GM19397 (cell line): Measurements from ENCODE around the gene HNRNPCL2.
"Not testable (repeated sequence)": the region's sequence is repeated elsewhere in the genome, so short reads cannot be mapped to it uniquely, and the experiment has no call there.

ENCODE experiments used
- ATAC-seq: cut with Tn5 transposase; IDR thresholded peaks from one replicate; pipeline ENCODE4 v1.9.1; 2021; ENCODE audit warnings: mild to moderate bottlenecking, moderate library complexity; ENCODE audit not compliant: unreplicated experiment

Gene HNRNPCL2

GRCh38 chr1:13116754-13117153 is at the start of gene HNRNPCL2:
HNRNPCL2 (minus strand) TSS chr1:13116854; CDS start chr1:13116400, 454 bp downstream.
- ATAC-seq, result not testable (repeated sequence)

GRCh38 chr1:13165531-13165930 is 48.9 kb upstream of the HNRNPCL2 start, which contains the start of gene HNRNPCL4:
HNRNPCL4 (minus strand) TSS chr1:13165631; CDS start chr1:13165467, 164 bp downstream.
- not testable (repeated sequence) for ATAC-seq

- ATAC-seq, result not testable (repeated sequence)
These were observed 39.3 kb upstream of the HNRNPCL2 start, which contains the start of gene PRAMEF26 for GRCh38 chr1:13155909-13156308. PRAMEF26 (minus strand) TSS chr1:13156009; CDS start chr1:13153095, 2,914 bp downstream.

GRCh38 chr1:13070474-13070873 is 46.2 kb downstream of the HNRNPCL2 start, which contains the start of gene PRAMEF25:
PRAMEF25 (plus strand) TSS chr1:13070774; CDS start chr1:13073694, 2,920 bp downstream.
- ATAC-seq, result not testable (repeated sequence)
